Measurements from ENCODE around the gene LMO7.

LMO7 gene

GRCh38 chr13:75839406-75839805, 203.3 kb downstream of the LMO7 start:
- H3K4me3 ChIP-seq (ENCODE audit: low read depth, low read length) = no peak overlapping the region
- no peak for TF ChIP-seq CTCF (conservative IDR thresholded peaks at IDR 0.05; ENCODE audit: low read depth, low read length)
- no peak for DNase-seq (ENCODE audit: low read depth)

GRCh38 chr13:75841905-75842304, 205.8 kb downstream of the LMO7 start:
- no peak overlapping the region for H3K4me3 ChIP-seq (ENCODE audit: low read depth, low read length)
- TF ChIP-seq CTCF (conservative IDR thresholded peaks at IDR 0.05; ENCODE audit: low read depth, low read length) = no peak
- DNase-seq (ENCODE audit: low read depth) = no peak

DNA sequence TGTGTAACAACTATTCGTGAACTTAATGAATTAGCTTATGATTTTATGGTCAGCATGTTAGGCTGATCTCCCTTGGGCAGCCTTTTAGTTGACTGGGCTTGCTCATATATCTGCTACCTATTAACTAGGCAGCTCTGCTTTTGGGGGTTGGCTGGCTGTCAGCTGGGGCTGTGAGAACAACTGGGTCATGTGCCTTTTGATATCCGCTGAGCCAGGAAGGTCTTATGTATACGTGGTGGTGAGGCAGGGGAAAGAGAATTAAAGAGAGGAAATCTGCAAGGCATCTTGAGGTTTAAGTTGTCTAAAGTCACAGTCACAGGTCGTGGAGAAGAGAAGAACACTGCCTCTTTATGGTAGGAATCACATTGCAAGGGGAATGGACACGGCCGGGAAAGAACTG, 206.9 kb downstream of the LMO7 start:
- no peak for DNase-seq (ENCODE audit: low read depth)
- no peak overlapping the region for H3K4me3 ChIP-seq (ENCODE audit: low read depth, low read length)
- no peak for TF ChIP-seq CTCF (conservative IDR thresholded peaks at IDR 0.05; ENCODE audit: low read depth, low read length)

- H3K4me3 ChIP-seq (ENCODE audit: low read depth, low read length) = no peak overlapping the region
- DNase-seq (ENCODE audit: low read depth) = no peak
- TF ChIP-seq CTCF (conservative IDR thresholded peaks at IDR 0.05; ENCODE audit: low read depth, low read length) = no peak
These were observed 207.9 kb downstream of the LMO7 start for GRCh38 chr13:75843991-75844390.

GRCh38 chr13:75847588-75847987, 211.5 kb downstream of the LMO7 start:
- no peak for TF ChIP-seq CTCF (conservative IDR thresholded peaks at IDR 0.05; ENCODE audit: low read depth, low read length)
- H3K4me3 ChIP-seq (ENCODE audit: low read depth, low read length) = no peak overlapping the region
- no peak for DNase-seq (ENCODE audit: low read depth)

DNA sequence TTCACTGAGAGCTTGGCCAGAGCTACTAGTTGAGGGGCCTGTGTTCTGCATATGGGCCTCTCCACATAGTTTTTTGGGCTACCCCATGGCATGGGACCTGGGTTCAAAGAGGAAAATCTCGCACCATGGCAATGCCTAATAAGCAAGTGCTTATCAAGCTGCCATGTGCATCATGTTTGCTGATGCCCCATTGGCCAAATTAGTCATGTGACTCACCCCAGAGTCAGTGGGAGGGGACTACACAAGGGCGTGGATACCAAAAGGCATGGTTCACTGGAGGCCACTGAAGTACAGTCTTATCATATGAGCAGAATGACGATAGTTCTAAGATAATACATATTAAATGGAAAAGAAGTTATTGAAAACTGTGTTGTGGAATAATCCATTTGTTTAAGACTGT, 214.8 kb downstream of the LMO7 start:
- DNase-seq (ENCODE audit: low read depth) = no peak
- H3K4me3 ChIP-seq (ENCODE audit: low read depth, low read length) = no peak overlapping the region
- no peak for TF ChIP-seq CTCF (conservative IDR thresholded peaks at IDR 0.05; ENCODE audit: low read depth, low read length)

DNA sequence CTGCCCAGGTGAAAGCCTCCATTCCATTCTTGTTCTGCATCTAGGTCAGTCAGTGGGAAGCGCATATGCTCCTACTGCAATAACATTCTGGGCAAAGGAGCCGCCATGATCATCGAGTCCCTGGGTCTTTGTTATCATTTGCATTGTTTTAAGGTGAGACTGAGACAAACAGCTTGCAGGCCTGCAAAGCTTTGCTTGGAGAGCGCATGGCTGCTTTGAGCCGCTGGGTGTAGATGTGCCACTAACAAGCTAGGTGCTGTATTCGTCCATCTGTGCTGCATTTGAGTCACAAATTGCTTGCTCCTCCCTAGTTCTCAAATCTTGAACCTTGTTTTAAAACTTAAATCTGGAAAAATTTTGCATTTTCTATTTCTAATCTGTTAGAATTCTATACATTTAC, 219.1 kb downstream of the LMO7 start:
- no peak for TF ChIP-seq CTCF (conservative IDR thresholded peaks at IDR 0.05; ENCODE audit: low read depth, low read length)
- H3K4me3 ChIP-seq (ENCODE audit: low read depth, low read length) = no peak overlapping the region
- no peak for DNase-seq (ENCODE audit: low read depth)
